GM21526 (cell line): Measurements from ENCODE around the gene FSD2.

Experiments
- ATAC-seq: cut with Tn5 transposase; IDR thresholded peaks from one replicate; pipeline ENCODE4 v1.9.1; 2021; ENCODE audit warnings: moderate library complexity; ENCODE audit not compliant: unreplicated experiment, low FRiP score

The FSD2 gene, protein sequence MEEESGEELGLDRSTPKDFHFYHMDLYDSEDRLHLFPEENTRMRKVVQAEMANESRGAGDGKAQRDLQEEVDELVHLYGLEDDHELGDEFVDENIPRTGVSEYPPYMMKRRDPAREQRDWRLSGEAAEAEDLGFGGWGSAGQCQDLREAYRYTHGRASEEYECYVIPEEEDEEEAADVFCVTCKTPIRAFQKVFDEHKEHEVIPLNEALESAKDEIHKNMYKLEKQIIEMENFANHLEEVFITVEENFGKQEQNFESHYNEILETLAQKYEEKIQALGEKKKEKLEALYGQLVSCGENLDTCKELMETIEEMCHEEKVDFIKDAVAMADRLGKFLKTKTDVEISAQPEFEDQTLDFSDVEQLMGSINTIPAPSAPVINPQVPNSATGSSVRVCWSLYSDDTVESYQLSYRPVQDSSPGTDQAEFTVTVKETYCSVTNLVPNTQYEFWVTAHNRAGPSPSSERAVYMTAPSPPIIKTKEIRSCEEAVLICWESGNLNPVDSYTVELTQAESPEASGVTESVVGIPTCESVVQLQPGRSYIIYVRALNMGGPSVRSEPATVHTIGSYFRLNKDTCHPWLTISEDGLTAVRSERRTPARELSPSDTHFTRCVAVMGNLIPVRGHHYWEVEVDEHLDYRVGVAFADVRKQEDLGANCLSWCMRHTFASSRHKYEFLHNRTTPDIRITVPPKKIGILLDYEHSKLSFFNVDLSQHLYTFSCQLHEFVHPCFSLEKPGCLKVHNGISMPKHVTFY

DNA sequence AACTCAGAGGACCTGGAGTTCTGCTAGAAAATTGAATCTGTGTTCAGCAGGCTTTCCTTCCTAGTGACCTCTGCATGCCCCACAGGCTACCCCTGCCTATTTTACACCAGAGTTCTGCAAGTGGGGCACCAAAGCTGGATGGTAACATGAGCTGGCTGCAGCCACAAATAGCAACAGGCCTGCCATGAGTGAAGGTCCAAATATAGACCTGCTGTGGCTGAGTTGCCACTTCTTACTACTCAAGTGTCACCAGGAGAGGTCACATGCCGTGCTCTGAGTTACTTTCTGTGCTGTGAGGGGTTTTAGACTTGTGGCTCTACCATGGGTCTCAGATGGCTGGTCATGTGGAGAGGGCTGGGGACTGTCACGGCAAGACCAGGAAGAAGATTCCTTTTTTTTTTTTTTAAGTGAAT lies at the start of gene FSD2:
TSS of gene FSD2 (minus strand) at position 76 of the 413 bp plus-strand sequence. CDS start 18,679 bp downstream, outside the sequence.
- no peak for ATAC-seq

DNA sequence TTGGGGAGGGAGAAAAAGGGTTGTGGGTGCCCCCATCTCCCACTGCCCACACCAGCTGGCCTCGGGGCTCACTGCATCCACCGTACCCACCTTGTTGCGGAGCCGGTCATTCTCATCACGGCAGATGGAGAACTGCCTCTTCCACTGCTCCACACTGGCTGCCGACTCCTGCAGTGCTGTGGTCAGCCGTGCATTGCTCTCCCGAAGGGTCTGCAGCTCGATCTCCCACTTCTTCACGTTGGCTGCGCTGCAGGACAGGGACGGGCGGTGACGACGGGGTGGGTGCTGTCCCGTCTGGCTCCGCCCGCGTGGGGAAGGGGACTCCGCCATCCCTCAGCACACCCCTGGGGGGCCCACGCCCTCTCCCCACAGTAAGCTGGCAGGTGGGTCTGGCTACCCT lies 48.7 kb upstream of the FSD2 start:
- no peak for ATAC-seq

DNA sequence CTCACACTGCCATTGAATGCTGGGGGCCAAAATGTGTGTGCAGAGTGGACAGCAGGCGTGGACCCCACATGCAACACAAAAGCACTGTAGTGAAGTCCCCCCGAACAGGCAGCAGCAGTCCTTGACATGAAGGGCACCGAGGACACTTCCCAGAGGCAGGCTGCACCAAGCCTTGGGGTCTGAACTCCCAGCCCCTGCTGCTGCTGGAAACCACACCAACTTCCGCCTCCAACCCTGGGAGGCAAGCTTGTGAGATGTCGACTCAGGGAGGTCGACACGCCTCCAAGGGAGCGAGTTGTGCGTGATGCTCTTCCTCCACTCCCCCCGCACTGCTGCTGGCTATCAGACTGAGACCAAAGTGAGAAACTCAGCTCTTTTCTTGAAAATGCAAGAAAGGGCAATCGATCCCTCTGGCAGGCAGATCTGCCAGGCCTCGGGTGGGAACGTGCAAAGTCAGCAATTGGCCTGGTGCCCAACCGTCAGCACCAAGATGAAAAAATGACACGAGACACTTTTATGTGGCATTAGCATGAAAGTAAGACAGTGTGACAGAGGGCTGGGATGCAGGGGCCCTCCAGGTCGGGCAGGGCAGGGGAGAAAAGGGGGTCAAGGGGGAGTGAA lies 47.2 kb upstream of the FSD2 start:
- ATAC-seq = no peak

DNA sequence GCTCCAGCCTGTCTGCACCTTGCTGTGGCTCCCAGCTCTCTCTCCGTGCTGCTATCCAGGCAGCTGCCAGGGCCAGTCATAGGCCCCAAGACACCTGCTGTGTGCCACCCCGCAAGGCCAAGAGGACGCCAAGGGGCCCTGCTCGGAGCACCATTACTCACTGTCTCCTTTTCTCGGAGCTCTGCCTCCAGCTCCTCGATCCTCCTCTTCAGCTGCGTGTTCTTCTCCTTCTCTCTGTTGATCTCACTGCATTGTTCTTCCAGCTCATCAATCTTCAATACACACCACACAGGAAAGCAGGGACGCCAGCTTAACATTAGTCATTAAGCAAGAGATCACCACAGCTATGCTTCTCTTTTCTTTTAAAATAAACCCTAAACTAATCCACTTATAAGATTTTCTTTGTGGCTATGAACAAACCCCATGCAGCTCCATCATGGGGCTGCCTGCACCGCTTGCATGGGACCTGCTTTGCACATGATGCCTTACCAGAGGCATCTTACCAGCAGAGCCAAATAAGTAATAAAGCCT lies 46.2 kb upstream of the FSD2 start:
- ATAC-seq = no peak

DNA sequence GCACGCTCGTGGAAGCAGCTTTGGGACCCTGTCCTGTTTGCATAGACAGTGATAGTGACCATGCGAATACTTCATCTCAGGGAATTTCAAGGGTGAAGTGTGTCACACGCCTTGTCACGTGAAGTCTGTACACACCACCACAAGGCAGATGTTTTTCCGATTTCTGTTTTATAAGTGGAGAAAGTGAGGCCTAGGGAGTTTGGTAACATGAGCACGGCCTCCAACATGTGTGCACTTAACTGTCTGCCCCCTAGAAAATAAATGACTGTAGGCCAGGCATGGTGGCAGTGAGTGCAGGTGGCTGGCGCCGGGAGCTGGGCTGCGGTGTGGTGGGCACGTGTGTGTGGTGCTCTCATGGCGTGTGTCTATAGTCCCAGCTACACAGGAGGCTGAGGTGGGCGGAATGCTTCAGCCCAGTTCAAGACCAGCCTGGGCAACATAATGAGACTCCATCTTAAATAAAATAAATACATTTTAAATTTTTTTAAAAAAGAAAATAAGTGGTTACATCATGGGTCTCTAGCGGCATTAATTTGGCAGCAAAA lies 45.5 kb upstream of the FSD2 start:
- no peak for ATAC-seq

DNA sequence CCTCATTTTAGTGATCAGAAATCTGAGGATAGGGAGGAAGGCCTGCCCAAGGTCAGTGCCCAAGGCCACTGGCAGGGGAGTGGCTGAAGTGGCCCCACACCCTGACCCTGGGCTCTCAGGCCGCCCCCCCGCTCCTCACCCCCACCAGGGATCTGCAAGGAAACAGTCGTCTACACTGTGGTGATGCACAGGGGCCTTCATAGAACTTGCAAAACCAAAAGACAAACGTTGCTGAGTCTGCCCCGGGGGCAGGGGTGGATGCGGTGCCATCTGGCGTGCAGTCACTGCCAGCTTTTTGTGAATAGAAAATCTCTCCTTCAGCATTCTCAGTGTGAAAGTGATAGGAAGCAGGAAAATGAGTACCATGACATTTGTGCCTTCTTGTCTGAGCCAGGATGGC lies 44.9 kb upstream of the FSD2 start:
- no peak for ATAC-seq

DNA sequence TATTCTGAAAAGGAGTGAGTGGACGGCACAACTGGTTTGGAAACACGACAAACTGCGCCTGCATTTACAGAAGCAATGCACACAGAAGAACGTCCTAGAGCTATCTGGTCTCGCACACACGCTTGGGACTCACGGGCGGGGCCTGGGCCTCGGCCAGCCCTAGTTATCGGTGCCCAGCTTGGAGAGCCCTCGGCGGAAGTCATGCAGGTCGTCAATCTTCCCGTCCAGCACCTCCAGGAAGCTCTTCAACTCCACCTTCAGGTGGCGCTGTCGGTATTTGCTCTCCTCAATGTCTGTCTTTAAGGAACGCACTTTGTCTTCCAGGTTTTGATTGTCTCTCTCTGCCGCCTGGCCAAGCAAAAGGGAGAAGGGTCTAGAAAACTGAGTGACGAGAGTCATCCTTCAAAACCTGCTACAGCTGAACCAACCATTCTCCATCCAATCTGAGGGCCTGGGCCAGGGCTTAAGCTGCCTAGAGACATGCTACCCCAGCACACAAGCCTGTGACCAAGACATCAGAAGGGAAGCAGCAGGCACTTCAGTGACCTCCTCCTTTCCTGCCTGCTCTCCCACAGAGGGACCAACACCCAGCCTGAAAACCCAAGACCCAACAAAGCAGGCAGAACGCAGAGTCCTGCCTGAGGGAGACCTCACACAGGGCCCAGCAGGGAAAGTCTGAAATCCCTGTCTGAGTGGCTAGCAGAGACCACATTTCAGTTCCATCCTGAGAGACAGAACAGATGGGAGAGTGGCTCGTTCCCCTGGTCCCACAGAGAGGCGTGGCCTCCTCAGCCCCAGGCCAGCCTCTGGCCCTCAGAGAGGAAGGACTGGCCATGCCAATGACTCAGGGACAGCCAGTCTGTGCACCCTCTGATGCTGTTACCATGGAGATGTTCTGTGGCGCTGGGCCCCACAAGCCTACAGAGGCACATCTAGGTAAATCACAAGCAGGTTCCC lies 44.0 kb upstream of the FSD2 start:
- ATAC-seq = no peak

DNA sequence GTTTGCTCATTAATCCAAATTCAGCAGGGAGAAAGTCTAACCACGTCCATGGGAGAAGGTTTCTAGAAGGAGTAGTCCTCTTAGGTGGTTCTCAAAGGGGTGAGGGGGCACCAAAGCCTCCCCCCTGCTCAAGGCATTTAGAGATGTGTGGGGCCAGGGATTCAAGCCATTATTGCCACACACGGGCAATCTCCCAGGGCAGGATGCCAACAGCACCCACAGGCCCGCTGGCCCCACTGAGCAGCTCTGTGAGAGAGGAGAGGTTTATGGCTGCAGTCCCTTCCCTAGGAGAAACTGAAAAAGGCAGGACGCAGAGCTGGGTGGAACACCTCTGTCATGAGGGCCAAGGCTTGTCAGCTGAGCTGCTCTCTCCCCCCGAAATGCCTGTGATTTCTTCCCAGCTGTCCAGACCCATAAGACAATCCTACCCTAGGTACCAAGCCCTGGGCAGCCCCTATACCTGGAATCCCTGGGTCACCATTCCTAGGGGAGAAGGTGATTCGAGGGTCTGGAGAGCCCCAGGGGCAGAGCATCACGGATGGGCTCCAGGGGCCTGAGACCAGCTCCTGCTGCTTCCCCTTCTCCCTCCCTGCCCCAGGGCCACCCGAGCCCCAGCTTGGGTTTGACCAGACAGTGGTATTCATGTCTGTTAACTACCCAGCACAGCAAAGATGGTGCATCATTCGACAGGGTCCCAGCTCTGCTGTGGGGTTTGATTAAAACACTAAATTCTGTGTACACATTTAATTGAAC lies 42.5 kb upstream of the FSD2 start:
- ATAC-seq = no peak

DNA sequence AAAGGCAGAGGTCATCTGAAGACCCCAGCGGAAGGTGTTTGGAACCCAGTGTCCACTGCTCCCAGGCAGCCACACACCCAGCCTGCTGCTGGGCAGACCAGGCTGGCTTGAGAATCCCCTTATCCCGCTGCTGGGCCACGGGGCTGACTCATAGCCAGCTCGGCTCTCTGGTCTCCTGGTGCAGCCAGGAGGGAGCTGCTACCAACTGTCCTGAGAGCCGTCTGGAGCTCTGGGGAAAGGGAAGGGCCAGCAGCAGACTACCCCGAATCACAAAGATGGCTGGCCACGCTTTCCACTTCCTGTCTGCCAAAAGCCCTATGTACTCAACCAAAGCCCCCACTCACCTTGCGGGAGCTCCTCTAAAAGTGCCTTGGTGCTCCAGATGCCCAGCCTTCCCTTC lies 41.8 kb upstream of the FSD2 start:
- no peak for ATAC-seq

DNA sequence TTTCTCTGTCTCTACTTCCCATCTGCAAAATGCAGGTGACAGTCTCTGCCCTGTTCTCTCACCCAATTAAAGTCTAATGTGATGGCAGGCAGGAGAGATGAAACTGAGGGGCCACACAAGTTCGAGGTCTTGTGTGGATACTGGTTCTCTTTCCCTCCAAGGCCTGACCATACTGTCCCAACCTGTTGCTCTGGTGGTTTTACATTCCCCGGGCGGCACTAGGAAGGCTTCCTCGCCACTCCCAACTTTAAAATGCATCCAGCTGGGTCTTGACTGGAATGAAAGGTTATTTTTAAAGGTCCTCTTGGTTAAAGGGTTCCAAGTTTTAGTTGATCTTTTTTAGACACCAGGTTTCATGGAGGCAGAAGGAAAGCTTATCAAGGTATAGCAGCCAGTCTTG lies 40.8 kb upstream of the FSD2 start:
- no peak for ATAC-seq

DNA sequence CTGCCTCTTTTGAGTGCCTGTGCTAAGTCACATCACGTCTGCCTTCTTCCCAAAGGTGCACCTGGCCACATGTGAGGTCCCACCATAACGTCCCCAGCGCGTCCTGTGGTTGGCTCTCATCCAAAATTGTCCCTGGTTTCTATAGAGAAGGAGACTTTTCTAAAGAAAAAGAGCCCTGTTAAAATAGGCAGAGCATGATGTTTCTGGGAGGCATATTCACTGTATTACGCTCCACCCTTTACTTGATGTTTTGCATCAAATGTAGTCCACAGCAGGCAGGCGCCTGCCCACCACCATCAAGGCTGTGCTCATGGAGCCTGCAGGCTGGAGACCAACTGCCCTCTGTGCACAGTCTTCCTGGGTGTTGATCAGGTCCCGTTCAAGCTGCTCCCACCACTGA lies 39.8 kb upstream of the FSD2 start:
- ATAC-seq = no peak

DNA sequence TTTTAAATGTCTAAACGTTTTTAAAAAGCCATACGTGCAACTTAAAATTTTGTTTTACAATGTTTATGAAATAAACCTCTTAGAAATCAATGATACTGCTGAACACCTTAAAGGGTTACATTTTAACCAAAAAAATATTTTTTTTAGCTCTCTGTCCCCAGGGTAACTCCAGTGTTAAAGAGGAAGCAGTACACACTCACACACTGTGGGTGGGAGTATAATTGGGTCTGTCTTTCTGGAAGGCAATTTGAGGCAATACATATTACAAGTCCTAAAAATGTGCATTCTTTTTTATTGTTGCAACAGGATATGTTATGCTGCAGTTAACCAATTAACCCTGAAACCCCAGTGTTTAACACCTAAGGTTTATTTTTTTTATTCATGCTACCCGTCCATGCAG lies 37.7 kb upstream of the FSD2 start:
- ATAC-seq = no peak

DNA sequence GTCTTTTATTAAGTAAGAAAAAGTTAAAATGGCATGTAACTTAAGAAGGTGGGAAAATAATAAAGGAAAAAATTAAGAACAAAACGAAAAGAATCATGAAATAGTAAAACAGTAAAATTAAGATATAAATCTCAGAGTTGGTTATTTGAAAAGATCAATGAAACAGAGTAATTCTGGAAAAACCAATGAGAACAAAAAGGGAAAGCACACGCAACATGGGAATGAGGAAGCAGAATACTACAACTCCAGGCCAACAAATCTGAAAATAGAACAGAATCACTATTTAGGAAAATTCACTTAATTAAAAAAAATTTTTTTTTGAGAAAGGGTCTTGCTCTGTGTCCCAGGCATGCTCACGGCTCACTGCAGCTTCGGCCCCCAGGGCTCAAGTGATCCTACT lies 34.3 kb upstream of the FSD2 start:
- ATAC-seq = no peak

DNA sequence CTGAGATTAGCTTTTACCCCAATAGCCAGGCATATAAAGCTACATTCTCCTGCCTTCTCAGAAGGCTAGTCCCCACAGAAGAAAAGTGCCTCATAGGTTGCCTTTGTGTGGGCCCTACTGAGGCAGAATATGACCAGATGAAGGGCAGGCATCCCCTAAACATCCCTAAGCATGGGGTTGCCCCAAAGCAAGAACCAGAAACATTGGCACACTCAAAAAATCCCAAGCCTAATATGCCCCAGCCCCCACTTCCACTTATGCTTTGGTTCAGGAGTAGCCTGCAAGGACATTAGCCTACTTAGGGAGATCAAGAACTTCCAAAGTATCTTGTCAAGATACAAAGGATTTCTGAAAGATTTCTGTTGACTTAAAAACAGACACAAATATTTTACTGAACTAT lies 33.3 kb upstream of the FSD2 start:
- ATAC-seq = no peak

DNA sequence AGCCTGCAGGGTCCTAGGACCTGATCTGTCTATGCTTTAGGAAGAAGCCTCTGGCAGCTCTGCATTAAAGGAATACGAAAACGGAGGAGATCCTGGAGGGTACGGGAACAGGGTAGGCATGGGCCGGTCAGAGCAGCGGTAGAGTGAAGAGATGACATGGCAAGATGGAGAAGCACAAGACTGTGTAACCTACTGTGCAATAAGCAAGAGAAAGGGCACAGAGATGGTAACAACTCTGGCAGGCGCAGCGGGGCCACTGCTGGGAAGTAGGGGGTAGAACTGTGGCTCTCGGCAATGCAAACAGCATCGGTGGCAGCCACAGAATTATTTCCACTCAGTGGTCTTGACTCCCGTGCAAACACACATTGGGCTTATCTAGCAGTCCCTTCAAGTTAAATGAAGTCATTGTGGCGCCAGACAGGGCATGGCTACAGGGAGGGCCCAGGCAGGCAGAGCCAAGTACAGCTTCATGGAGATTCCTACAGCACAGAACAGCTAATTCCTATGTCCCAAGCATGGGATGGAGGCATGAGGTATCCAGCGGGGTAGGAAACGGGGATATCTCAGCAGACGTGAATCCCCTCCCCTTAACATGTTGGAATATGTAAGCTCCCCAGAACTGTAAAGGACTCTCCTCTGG lies 32.3 kb upstream of the FSD2 start:
- ATAC-seq = no peak

DNA sequence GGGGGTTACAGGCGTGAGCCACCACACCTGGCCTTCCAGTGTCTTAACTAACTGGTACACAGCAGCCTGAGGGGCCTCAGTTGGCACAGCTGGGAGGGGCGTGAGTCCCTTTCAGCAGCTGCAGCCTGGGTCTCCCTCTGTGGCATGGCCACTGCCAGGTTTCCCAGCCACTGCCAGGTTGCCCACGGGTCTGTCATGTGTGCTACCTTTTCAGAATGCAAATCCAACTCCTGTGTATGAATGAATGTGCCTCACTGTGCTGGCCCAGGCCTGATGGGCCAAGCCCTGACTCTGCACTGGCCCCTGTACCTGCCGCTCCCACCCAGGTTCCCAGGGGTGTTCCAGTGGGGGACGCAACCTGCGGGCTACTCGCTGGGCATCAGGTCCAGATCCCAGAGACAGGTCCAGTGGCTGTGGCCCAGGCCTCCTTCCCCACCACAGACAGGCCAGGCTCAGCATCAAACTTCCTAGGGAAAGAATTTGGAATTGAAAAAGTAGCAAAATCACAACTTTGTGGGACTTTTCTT lies 29.6 kb upstream of the FSD2 start:
- ATAC-seq = no peak

DNA sequence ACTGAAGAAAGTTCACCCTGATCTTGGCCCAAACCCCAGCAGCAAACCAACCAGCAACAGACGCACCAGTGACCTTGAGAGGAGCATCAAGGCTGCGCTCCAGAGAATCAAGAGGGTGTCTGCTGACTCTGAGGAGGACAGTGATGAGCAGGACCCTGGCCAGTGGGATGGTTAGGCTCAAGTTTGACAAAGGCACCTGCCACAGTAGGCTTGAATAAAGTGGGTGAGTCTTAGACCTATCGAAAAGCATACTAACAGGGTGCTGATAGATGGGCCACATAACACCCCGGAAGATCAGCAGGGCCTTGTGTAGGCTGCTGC lies 27.5 kb upstream of the FSD2 start:
- no peak for ATAC-seq

DNA sequence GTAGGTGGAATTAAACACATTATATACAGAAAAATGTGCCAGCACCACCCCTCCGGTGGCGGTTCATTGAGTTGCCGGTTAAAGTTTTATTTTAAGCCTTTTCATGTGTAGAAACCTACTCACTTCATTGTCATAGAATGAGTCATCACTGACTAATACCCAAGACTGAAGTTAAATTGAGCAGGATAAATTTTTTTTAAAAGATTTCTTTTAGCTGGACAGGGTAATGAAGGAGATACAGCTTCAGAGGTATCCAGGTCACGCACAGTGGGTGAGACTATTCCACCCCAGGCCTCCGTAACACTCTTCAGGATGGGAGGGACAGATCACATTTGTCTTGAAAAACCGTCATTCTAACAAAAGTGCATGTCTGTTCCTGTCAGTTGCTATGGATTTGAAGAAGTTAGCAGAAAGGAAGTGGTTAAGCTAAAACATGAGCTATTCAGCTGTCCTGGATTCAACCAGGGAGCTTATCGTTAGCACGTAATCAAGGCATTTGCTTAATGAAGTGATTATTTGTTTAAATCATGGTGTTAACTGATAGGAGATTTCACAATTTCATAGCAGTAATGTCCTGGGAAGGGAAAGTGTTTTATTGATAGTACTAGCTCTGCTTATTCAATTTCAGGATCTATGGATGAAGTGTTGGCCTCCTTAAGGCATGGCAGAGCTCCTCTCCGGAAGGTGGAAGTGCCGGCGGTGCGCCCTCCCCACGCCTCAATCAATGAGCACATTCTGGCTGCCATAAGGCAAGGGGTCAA lies 26.9 kb upstream of the FSD2 start:
- ATAC-seq = no peak
